Spleen (tissue), 7 donors: ENCODE results near the gene TCF12.

Experiments
- CTCF ChIP-seq, 11 experiments: fragments of 200-600 bp in 7 of 11; fragments of 450-650 bp in 4 of 11; sonication (generic) in 4 of 11; IDR thresholded peaks in 8 of 11; conservative IDR thresholded peaks in 3 of 11; 1 replicate in 7 of 11; 2 replicates in 4 of 11; pipeline versions ENCODE4 v1.4.0 to v1.8.0; 2016 to 2021; ENCODE audit warnings: antibody characterized with exemption in 11 of 11, inconsistent platforms in 4 of 11, mild to moderate bottlenecking in 1 of 11
- POLR2A ChIP-seq, 3 donors: fragments of 450-650 bp; IDR thresholded peaks; one replicate each; pipeline ENCODE4 v1.5.1; 2017; ENCODE audit warnings: antibody characterized with exemption in 3 of 3, mild to moderate bottlenecking in 1 of 3
- POLR2AphosphoS5 ChIP-seq, 3 donors: sonication (generic); formaldehyde crosslinking; IDR thresholded peaks; one replicate each; pipeline ENCODE4 v1.5.1; 2017; ENCODE audit warnings: antibody characterized with exemption in 3 of 3
- donor health status: DM: no; HTN: no; CAD: no; lungs with moderate emphysema.
- donor health status: DM: no; HTN: no; CAD: no.
- donor health status: DM: no; HTN: no; CAD: no.

- TF ChIP-seq CTCF (IDR thresholded peaks at IDR 0.05 in 8 of 11, conservative IDR thresholded peaks at IDR 0.05 in 3 of 11) (no peak), POLR2AphosphoS5 (IDR thresholded peaks at IDR 0.05) (no peak), POLR2A (IDR thresholded peaks at IDR 0.05) (no peak)
Measured at GRCh38 chr15:57171426-57171825, 253.0 kb downstream of the TCF12 start.
